Subcutaneous abdominal adipose tissue (tissue), 5 donors: ENCODE data around the gene ZSCAN22.
"Not testable (repeated sequence)": the region's sequence is repeated elsewhere in the genome, so short reads cannot be mapped to it uniquely, and the experiment has no call there.

Source experiments
- H3K27ac ChIP-seq: one replicate; pipeline ENCODE4 v1.7.0; 2013; ENCODE audit warnings: low read depth, mild to moderate bottlenecking, inconsistent platforms, low read length, moderate library complexity
- H3K27me3 ChIP-seq, 5 donors: one replicate each; pipeline ENCODE4 v1.7.0; 2013; ENCODE audit warnings: low read length in 5 of 5, inconsistent platforms in 1 of 5; ENCODE audit not compliant: control insufficient read depth in 5 of 5, insufficient read depth in 4 of 5
- H3K36me3 ChIP-seq, 5 donors: one replicate each; pipeline ENCODE4 v1.7.0; 2013; ENCODE audit warnings: low read length in 5 of 5; ENCODE audit not compliant: control insufficient read depth in 5 of 5, insufficient read depth in 5 of 5
- H3K4me1 ChIP-seq, 5 donors: one replicate each; pipeline ENCODE4 v1.7.0; 2013; ENCODE audit warnings: low read length in 5 of 5, mild to moderate bottlenecking in 3 of 5, moderate library complexity in 1 of 5; ENCODE audit not compliant: control insufficient read depth in 5 of 5, insufficient read depth in 5 of 5
- H3K4me3 ChIP-seq, 5 donors: one replicate each; pipeline ENCODE4 v1.7.0; 2013; ENCODE audit warnings: low read length in 5 of 5, low read depth in 1 of 5
- H3K9ac ChIP-seq, 5 donors: one replicate each; pipeline ENCODE4 v1.7.0; 2013; ENCODE audit warnings: low read length in 5 of 5, mild to moderate bottlenecking in 4 of 5, moderate library complexity in 3 of 5
- H3K9me3 ChIP-seq, 5 donors: one replicate each; pipeline ENCODE4 v1.7.0; 2013; ENCODE audit warnings: low read length in 5 of 5; ENCODE audit not compliant: control insufficient read depth in 5 of 5
- donor health status: healthy.
- donor health status: healthy.
- donor health status: healthy.
- donor health status: healthy.
- donor health status: healthy.

ZSCAN22 gene

DNA sequence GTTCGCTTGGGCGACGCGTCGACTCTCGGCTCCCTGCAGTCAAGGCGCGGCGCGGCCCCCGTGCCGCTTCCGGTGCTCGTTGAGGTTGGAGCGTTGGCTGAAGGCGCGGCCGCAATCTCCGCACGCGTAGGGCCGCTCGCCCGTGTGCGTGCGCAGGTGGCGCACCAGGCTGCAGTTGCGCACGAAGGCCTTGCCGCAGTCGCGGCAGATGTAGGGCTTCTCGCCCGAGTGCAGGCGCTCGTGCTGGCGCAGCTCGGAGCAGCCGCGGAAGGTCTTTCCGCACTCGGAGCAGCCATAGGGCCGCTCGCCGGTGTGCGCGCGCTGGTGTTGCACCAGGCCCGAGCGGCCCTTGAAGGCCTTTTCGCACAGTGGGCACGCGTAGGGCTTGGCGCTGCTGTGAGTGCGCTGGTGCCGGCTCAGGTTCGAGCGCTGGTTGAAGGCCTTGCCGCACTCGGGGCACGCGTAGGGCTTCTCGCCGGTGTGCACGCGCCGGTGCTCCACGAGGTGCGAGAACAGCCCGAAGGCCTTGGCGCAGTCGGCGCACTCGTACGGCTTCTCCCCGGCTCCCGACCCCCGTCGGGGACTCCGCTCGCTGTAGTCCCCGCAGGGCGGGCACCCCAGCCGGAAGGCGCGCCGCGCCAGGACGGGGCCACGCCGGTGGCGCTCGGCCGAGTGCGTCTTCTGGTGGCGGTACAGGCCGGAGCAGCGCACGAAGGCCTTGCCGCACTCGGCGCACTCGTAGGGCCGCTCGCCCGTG is 41.1 kb downstream of the ZSCAN22 start:
- peaks cover 0 to 4% (median 0%) of the 10 kb centered on the region in 5 donors for H3K4me1 ChIP-seq
- peaks cover 0 to 3% (median 0%) of the 10 kb centered on the region in 5 donors for H3K36me3 ChIP-seq
- no peaks in the 10 kb centered on the region for H3K9me3 ChIP-seq
- no peak overlapping the region for H3K4me3 ChIP-seq
- H3K27me3 ChIP-seq, result no peaks in the 10 kb centered on the region
- H3K9ac ChIP-seq, result no peak overlapping the region
- no peak overlapping the region for H3K27ac ChIP-seq

DNA sequence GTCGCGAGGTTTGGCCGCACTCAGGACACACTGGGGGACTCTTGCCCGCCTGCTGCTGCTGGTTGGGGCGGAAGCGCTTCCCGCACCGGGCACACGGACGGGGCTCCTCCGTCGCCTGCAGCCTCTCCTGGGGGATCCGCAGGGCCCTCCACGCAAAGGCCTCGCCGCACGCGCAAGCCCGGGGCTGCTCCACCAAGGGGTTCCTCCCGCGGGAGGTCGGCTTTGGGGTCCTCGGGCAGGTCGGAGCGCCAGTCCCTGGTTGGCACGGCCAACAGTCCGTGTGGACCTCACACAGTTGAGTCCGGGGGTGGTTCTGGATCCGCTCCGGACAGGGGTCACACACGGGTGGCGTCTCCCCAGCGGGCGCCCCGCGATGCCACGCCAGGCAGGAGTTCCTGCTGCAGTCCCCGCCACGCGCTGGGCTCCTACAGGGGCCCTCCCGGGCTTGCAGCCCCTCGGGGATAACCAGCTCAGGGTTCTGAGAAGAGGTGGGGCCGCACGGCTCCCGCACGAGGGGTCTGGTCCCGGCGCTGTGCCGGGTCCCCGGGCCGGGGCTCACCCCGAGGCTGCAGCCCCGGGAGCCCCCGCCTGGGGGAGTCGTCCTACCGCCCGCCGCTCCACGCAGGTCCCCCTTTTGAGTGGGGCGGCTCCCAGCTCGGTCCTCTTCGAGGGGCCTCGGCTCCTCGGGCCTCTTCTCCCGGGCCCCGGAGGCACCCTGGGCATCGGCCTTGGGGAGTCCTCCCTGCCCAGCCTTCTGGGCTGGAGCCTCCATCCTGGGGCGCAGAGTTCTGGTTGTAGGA is 42.0 kb downstream of the ZSCAN22 start:
- H3K9ac ChIP-seq, result no peak overlapping the region
- no peak overlapping the region for H3K4me3 ChIP-seq
- peaks cover 0 to 3% (median 0%) of the 10 kb centered on the region in 5 donors for H3K36me3 ChIP-seq
- H3K27ac ChIP-seq, result no peak overlapping the region
- H3K27me3 ChIP-seq, result no peaks in the 10 kb centered on the region
- peaks cover 0 to 4% (median 0%) of the 10 kb centered on the region in 5 donors for H3K4me1 ChIP-seq
- H3K9me3 ChIP-seq, result no peaks in the 10 kb centered on the region

DNA sequence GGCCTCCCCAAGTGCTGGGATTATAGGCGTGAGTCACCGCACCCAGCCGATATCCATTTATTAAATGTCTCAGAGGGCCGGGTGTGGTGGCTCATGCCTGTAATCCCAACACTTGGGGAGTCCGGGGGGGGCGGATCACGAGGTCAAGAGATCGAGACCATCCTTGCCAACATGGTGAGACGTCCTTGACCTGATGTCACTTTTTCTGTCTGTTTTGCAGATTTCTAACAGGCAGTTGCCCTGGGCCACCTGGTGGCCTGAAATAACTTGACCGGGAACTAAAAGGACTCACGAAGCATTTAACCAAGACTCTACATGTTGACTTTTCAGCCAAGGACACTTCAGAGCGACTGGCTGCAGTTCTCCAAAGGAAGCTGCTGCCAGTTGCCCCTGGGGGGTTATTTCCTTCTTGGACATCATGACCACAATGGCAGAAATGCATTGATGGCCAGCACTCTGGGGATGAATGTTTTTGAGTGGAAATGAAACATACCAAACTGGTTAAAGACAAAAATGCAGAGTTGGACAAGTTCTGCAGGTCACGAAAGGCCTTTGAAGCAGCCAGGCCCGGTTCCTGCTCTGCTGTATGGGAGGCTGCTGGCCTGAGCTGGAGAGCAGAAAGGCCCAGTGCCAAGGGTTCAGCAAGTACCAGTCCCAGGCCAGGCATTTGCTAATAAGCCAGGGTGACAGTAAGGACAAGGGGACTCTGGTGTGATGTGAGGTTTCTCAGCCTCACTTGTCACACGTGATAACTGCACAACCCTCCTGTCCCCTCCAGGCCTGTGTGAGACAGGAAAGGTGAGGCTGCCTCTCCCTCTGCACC is 45.7 kb downstream of the ZSCAN22 start:
- Histone ChIP-seq H3K4me1 (peaks cover 0 to 4% (median 0%) of the 10 kb centered on the region in 5 donors), H3K27me3 (no peaks in the 10 kb centered on the region), H3K4me3 (no peak overlapping the region), H3K36me3 (peaks cover 0 to 3% (median 0%) of the 10 kb centered on the region in 5 donors), H3K9me3 (no peaks in the 10 kb centered on the region), H3K27ac (no peak overlapping the region), H3K9ac (no peak overlapping the region)

DNA sequence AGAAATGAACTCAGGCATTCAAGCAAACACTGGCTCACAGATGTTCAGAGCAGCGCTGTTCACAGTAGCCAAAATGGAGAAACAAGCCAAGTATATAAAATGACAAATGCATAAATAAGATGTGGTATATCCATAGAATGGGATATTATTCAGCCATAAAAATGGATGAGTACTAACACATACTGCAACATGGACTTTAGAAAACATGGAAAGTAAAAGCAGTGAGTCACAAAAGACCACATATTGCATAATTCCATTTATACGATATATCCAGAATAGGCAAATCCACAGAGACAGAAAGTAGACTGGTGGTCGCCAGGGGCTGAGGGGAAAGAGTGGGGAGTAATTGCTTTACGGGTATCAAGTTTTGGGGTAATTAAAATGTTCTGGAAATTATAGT is 47.4 kb downstream of the ZSCAN22 start:
- Histone ChIP-seq H3K4me1 (peaks cover 0 to 4% (median 0%) of the 10 kb centered on the region in 5 donors), H3K4me3 (no peak overlapping the region)

DNA sequence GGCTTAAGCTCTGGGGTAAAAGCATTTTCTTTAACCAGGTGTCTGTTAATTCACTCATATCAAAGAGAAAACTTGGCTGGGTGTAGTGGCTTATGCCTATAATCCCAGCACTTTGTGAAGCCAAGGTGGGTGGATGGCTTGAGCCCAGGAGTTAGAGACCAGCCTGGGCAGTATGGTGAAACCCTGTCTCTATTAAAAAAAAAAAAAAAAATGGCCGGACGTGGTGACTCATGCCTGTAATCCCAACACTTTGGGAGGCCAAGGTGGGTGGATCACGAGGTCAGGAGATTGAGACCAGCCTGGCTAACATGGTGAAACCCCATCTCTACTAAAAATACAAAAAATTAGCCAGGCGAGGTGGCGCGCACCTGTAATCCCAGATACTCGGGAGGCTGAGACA is 49.9 kb downstream of the ZSCAN22 start:
- peaks cover 7 to 24% (median 19%) of the 10 kb centered on the region in 5 donors for H3K4me1 ChIP-seq
- H3K27me3 ChIP-seq, H3K9me3 ChIP-seq, H3K9ac ChIP-seq, H3K36me3 ChIP-seq, H3K4me3 ChIP-seq, H3K27ac ChIP-seq: not testable (repeated sequence)

More for the DNA sequence above, 47.4 kb downstream of the ZSCAN22 start:
- H3K9ac ChIP-seq, result no peak overlapping the region
- H3K27ac ChIP-seq, result no peak overlapping the region
- H3K36me3 ChIP-seq, result no peaks in the 10 kb centered on the region
- no peaks in the 10 kb centered on the region for H3K27me3 ChIP-seq
- no peaks in the 10 kb centered on the region for H3K9me3 ChIP-seq

DNA sequence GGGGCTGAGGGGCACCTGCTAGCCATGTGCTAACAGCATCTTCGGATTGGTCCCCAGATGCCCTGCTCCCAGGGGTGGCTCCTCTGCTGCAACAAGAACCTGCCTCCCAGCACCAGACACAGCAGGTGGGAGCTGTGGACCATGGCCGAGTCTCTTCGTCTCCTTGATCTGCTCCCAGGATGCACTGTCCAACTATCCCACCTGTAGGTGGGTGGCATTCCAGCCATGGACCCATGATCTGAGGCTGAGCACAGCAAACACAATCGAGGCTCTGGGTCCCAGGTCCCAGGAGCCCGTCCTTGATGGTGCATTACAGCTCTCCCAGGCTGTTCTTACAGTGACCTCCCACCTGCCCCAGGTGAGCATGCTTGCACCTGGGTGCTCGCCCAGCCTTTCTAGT is 52.5 kb downstream of the ZSCAN22 start:
- Histone ChIP-seq H3K27me3 (no peaks in the 10 kb centered on the region), H3K9me3 (no peaks in the 10 kb centered on the region), H3K27ac (no peak overlapping the region), H3K9ac (no peak overlapping the region), H3K4me3 (no peak overlapping the region), H3K36me3 (no peaks in the 10 kb centered on the region), H3K4me1 (peaks cover 7 to 26% (median 24%) of the 10 kb centered on the region in 5 donors)

DNA sequence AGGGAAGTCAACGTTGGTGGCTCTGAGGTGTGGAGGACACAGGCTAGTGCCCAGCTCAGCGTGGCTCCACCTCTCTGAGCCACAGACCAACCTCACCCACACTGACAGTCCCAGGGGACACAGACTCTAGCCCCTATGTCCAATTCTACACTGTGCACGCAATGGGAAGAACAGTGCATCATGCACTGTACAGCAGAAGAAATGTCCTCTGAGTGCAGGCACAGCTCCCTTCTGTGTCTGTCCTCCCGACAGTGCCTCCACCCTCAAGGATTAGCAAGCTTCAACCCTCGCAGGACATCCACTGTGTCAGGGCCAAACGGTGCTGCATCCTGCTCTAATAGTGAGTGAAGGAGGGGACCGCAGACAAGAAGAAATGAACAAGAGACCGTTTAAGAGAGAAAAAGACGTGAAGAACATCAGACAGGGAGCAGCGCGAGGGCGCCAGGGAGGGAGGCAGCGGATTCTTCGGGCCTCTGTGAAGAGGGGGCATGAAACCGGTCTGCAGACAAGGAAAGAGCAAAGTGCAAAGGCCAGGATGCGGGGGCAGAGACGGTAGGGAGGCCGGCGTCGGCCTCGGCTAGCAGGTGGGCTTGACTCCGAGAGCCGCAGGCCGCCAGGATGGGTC is 53.4 kb downstream of the ZSCAN22 start:
- Histone ChIP-seq H3K9ac (peak overlapping the region; percentile 3 to 89 (median 78)), H3K27ac (peak overlapping the region; percentile 85), H3K9me3 (no peaks in the 10 kb centered on the region)

DNA sequence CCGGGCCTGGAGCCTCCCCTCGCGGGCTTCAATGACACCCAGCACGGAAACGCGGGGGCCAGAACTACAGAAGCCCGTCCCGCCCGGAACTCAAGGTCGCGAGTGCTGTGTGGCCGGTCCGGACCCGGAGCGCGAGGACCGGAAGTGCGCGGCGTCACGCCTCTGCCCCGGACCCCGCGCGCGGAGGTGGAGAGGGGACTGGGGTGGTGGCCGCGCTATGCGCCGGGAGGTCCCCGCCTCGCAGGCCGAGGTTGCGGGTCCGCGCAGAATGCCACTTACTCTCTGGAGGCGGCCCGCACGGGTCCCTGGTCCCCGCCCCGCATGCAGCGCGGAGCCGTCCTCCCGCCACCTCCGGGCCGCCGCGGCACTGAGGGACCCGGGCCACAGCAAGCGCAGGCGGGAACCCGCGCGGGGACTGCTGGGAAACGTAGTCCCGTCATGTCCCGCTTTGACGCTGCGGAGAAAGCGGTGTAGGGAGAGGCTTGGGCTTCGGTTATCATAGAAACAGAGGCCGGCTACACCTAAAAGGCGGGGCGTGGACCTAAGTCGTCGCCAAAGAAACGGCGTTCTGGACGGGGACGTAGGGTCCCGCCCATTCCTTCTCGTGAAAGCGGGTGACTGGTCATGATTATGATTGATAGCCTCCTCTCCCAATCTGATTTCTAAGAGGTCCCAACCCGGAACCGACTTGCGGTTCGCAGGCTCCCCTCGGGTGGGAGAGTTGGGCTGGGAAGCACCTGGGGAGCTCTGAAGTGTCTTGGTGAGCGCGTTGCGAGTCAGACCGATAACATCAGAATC is 54.1 kb downstream of the ZSCAN22 start, which contains the start of gene ZNF837:
ZNF837 (minus strand) TSS at position 369 of the 798 bp plus-strand sequence. CDS start 11,698 bp downstream, outside the sequence.
- Histone ChIP-seq H3K36me3 (no peaks in the 10 kb centered on the region), H3K27ac (peak within 1 kb of the TSS; percentile 85), H3K9me3 (no peaks in the 10 kb centered on the region), H3K9ac (peak within 1 kb of the TSS; percentile 3 to 89 (median 78)), H3K4me3 (peak within 1 kb of the TSS; percentile 76 to 91 (median 83)), H3K4me1 (peaks cover 9 to 32% (median 30%) of the 10 kb centered on the region in 5 donors), H3K27me3 (no peaks in the 10 kb centered on the region)

More for the DNA sequence above, 53.4 kb downstream of the ZSCAN22 start:
- no peaks in the 10 kb centered on the region for H3K36me3 ChIP-seq
- no peaks in the 10 kb centered on the region for H3K27me3 ChIP-seq
- peaks cover 7 to 26% (median 24%) of the 10 kb centered on the region in 5 donors for H3K4me1 ChIP-seq
- peak overlapping the region; percentile 76 to 89 (median 83) for H3K4me3 ChIP-seq
